ENCODE data around the gene JAG2.

JAG2 gene

DNA sequence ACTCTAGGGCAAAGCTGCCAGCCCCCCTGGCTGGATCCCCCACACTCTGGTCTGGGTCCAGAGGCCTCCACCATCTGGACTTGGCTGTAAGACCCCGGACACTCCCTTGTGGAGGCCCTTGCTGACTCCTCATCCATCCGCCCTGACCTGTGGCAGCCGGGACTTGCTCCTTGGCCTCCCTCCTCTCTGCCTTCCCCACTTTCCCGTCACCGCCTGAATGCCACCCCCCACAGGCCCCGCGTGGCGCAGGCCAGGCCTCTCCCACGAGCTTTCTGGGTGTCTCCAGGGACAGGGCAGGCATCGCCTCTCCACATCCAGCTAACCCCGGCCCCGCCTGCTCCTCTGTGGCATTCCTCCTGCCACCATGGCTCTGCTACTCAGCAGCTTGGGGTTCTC lies 14.1 kb downstream of the JAG2 start:
- H3K9ac ChIP-seq (ENCODE audit: insufficient read length) = no peak overlapping the region
- H3K36me3 ChIP-seq (ENCODE audit: insufficient read depth, low read length) = no peaks in the 10 kb centered on the region
- DNase-seq (ENCODE audit: low read depth, low spot score) = no peak
- H3K4me3 ChIP-seq = no peak overlapping the region
- TF ChIP-seq FOXP2 (optimal IDR thresholded peaks at IDR 0.05; ENCODE audit: control extremely low read depth, extremely low read length, insufficient read depth) = no peak
- TF ChIP-seq POLR2AphosphoS5 (IDR thresholded peaks at IDR 0.05; ENCODE audit: borderline replicate concordance, low read depth, low read length) = no peak
- TF ChIP-seq EZH2 (IDR thresholded peaks at IDR 0.05) = no peak
- no peaks in the 10 kb centered on the region for H3K9me3 ChIP-seq (ENCODE audit: low read depth, low read length)
- no peak overlapping the region for H3K27ac ChIP-seq

DNA sequence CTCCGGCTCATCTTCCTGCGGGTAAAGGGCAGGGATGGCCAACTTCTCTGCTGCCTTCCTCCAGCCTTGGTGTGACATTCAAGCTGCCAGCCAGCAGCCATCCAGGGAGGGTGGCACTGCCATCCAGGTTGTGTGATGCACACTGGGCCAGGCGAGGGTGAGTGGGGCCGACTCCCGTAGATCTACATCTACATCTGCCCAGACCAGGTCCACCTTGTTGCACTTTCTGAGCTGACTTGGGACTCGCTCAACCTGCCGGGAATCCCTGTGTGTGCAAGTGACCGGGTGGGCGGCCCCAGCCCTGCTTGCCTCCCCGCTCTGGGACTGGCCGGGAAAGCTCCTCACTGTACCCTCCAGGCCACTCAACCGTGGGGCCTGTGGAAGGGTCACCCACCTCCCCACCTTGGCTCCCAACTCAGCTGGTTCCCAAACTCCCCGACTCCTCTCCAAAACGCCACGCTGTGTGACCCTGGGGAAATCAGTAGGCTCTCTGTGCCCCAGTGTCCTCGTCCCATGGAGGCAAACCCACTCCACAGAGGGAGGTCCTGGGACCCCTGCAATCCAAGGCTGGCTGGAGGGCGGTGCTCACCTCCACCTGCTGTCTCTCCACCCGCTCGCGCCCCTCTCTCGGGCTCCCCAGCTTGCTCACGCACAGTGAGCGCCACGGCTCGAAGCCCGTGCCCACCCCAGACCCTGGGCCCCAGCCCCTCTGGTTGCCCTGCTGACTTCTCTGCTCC lies 14.7 kb downstream of the JAG2 start:
- no peak overlapping the region for H3K9ac ChIP-seq (ENCODE audit: insufficient read length)
- H3K4me3 ChIP-seq = no peak overlapping the region
- no peaks in the 10 kb centered on the region for H3K9me3 ChIP-seq (ENCODE audit: low read depth, low read length)
- no peak for TF ChIP-seq POLR2AphosphoS5 (IDR thresholded peaks at IDR 0.05; ENCODE audit: borderline replicate concordance, low read depth, low read length)
- no peak overlapping the region for H3K27ac ChIP-seq
- no peaks in the 10 kb centered on the region for H3K36me3 ChIP-seq (ENCODE audit: insufficient read depth, low read length)
- no peak for DNase-seq (ENCODE audit: low read depth, low spot score)

DNA sequence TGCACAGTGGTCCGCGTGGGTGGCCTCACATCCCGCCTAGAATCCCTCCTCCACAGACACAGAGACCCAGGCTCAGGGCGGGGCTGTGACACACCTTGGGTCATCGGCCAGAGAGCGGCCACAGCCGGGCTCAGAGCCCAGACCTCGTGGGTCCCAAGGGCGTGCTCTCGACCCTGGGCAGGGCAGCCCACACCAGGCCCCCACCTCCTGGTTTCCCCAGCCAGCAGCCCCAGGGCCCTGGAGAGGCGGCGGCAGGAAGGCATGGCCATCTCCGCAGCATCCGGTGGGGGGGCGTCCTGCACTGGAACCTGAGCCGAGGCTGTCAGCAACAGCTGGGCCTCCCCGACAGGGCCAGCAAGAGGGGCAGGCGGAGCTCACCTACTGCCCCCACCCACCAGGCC lies 15.2 kb downstream of the JAG2 start:
- H3K9ac ChIP-seq (ENCODE audit: insufficient read length) = no peak overlapping the region
- TF ChIP-seq EZH2 (IDR thresholded peaks at IDR 0.05) (no peak), POLR2AphosphoS5 (IDR thresholded peaks at IDR 0.05; ENCODE audit: borderline replicate concordance, low read depth, low read length) (no peak), FOXP2 (optimal IDR thresholded peaks at IDR 0.05; ENCODE audit: control extremely low read depth, extremely low read length, insufficient read depth) (no peak)
- no peak for DNase-seq (ENCODE audit: low read depth, low spot score)
- no peaks in the 10 kb centered on the region for H3K9me3 ChIP-seq (ENCODE audit: low read depth, low read length)
- H3K27ac ChIP-seq = no peak overlapping the region
- H3K36me3 ChIP-seq (ENCODE audit: insufficient read depth, low read length) = no peaks in the 10 kb centered on the region
- no peak overlapping the region for H3K4me3 ChIP-seq

DNA sequence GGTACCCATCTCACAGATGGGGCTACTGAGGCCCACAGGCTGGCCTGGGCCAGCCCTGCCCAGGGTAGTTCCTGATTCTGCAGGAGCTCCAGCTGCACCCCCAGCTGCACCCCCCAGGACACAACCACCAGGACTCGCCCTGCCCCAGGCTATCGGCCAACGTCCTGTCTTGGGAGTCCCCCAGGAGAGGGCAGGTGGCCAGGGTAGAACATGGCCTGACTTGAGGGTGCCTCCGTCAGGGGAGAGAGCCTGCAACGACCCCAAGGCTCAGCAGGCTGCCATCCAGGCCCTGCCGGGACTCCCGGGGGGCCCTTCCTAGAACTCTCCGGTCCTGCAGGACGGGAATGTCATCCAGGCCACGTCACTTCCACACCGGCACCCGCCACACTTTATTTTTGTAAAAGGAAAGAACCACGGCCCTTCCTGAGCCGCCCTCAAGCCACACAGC lies 15.8 kb downstream of the JAG2 start:
- Histone ChIP-seq H3K9me3 (ENCODE audit: low read depth, low read length) (no peaks in the 10 kb centered on the region), H3K4me3 (no peak overlapping the region), H3K36me3 (ENCODE audit: insufficient read depth, low read length) (no peaks in the 10 kb centered on the region), H3K27ac (no peak overlapping the region), H3K9ac (ENCODE audit: insufficient read length) (no peak overlapping the region)
- TF ChIP-seq POLR2AphosphoS5 (IDR thresholded peaks at IDR 0.05; ENCODE audit: borderline replicate concordance, low read depth, low read length) = no peak
- TF ChIP-seq EZH2 (IDR thresholded peaks at IDR 0.05) = no peak
- no peak for TF ChIP-seq FOXP2 (optimal IDR thresholded peaks at IDR 0.05; ENCODE audit: control extremely low read depth, extremely low read length, insufficient read depth)
- no peak for DNase-seq (ENCODE audit: low read depth, low spot score)

DNA sequence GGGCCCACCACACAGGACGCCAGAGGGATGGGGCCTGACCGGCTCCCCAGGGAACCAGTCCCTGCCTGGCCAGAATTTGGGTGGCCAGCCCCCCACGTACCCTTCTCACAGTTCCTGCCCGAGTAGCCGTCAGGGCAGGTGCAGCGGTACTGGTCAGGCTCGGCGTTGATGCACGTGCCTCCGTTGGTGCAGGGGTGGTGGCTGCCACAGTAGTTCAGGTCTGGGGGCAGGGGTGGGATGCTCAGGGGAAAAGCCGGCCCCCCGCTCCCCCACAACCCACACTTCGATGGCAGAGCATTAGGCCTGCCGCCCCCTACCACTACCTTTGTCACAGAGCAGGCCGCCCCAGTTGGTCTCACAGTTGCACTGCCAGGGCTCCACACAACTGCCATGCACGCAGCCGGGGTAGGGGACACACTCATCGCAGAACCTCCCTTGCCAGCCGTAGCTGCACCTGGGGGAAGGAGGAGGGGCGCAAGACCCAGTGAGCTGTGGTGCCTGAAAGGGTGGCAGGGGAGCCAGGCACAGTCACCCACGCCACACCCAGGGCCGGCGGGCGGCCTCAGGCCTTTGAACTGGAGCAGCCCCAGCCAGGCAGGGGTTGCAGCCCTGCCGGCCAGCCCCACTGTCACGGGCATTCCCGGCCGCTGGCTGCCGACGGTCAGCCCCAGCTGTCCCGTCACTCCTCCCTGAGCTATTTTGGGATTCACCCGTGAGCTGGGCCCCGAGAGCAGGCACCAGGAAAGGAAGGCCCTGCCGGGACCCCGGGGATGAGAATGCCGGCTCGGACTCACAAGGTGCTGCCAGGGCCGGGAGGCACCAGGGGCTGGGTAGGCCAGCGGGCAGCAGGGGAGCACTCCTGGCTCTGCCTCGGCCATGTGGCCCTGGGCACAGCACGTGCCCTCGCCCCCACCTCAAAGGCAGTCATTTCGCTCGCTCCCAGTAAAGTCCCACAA lies 16.5 kb downstream of the JAG2 start:
- no peak overlapping the region for H3K4me3 ChIP-seq
- H3K27ac ChIP-seq = no peak overlapping the region
- H3K9me3 ChIP-seq (ENCODE audit: low read depth, low read length) = no peaks in the 10 kb centered on the region
- no peaks in the 10 kb centered on the region for H3K36me3 ChIP-seq (ENCODE audit: insufficient read depth, low read length)
- no peak overlapping the region for H3K9ac ChIP-seq (ENCODE audit: insufficient read length)
- no peak for DNase-seq (ENCODE audit: low read depth, low spot score)
- no peak for TF ChIP-seq FOXP2 (optimal IDR thresholded peaks at IDR 0.05; ENCODE audit: control extremely low read depth, extremely low read length, insufficient read depth)
- no peak for TF ChIP-seq POLR2AphosphoS5 (IDR thresholded peaks at IDR 0.05; ENCODE audit: borderline replicate concordance, low read depth, low read length)
- no peak for TF ChIP-seq EZH2 (IDR thresholded peaks at IDR 0.05)

DNA sequence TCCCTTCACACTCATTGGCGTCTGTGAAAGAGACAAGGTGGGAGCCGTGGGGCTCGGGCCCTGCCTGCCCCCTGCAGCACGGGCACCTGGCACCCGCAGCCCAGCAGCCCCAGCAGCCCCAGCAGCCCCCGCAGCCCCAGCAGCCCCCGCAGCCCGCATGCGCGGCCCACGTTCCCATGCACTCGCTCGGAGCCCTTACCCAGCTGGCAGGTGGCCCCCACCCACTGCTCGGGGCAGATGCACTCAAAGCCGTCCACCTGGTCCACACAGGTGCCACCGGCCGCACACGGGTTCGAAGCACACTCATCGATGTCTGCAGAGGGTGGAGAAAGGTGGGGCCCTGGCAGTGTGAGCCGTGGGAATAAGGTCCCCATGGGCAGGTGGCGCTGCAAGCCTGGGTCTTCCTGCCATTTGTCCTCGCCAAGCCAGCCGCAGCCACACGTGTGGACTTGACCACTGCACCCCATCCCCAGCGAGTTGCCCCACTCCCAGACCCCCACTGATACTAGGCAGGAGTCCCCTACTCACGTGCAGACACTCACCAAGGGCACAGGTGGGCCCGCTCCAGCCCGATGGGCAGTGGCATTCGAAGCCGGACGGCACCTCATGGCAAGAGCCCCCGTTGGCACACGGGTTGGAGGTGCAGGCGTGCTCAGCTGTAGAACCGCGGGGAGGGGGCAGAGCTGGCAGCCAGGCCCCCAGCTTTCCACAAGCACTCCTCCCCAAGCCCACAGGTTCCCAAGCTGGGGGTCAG lies 17.3 kb downstream of the JAG2 start:
- no peak overlapping the region for H3K9ac ChIP-seq (ENCODE audit: insufficient read length)
- no peaks in the 10 kb centered on the region for H3K9me3 ChIP-seq (ENCODE audit: low read depth, low read length)
- TF ChIP-seq FOXP2 (optimal IDR thresholded peaks at IDR 0.05; ENCODE audit: control extremely low read depth, extremely low read length, insufficient read depth) (no peak), POLR2AphosphoS5 (IDR thresholded peaks at IDR 0.05; ENCODE audit: borderline replicate concordance, low read depth, low read length) (no peak), EZH2 (IDR thresholded peaks at IDR 0.05) (no peak)
- no peak for DNase-seq (ENCODE audit: low read depth, low spot score)
- no peak overlapping the region for H3K4me3 ChIP-seq
- H3K36me3 ChIP-seq (ENCODE audit: insufficient read depth, low read length) = no peaks in the 10 kb centered on the region
- no peak overlapping the region for H3K27ac ChIP-seq

DNA sequence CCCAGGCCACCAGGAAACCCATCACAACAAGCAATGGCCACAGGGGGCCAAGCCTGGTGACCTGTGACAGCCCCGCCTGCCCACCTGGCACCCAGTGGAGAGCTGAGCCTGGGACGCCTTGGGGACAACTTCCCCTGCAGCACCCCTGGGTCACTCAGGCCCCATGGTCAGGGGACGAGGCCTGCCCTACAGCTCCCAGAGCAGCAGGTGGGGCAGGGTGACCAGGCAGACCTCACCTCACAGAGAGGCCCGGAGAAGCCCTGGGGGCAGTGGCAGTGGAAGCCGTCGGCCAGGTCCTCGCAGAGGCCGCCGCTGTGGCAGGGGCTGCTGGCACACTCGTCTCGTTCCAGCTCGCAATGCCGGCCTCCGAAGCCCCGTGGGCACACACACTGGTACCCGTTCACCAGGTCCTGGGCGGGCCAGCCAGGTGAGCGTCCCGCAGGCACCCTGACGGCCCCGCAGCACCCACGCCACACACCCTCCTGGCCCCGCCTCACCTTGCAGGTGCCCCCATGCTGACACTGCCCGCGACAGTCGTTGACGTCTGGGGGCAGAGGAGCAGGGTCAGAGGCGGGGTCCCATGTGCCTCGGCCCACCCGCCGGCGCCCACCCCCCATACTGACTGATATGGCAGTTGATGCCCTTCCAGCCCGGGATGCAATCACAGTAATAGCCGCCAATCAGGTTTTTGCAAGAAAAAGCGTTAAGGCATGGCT lies 18.1 kb downstream of the JAG2 start:
- Histone ChIP-seq H3K9me3 (ENCODE audit: low read depth, low read length) (no peaks in the 10 kb centered on the region), H3K36me3 (ENCODE audit: insufficient read depth, low read length) (no peaks in the 10 kb centered on the region), H3K4me3 (no peak overlapping the region), H3K27ac (no peak overlapping the region), H3K9ac (ENCODE audit: insufficient read length) (no peak overlapping the region)
- TF ChIP-seq FOXP2 (optimal IDR thresholded peaks at IDR 0.05; ENCODE audit: control extremely low read depth, extremely low read length, insufficient read depth) (no peak), EZH2 (IDR thresholded peaks at IDR 0.05) (no peak), POLR2AphosphoS5 (IDR thresholded peaks at IDR 0.05; ENCODE audit: borderline replicate concordance, low read depth, low read length) (no peak)
- DNase-seq (ENCODE audit: low read depth, low spot score) = no peak
